ENCODE data around the gene LDLRAP1. TPM values are rescaled to one million over a fixed set of nuclear protein-coding genes. Genes with fewer than 3 reads are reported as not detected.

The LDLRAP1 gene
- total RNA-seq, 1 donor = 18.5 TPM

DNA sequence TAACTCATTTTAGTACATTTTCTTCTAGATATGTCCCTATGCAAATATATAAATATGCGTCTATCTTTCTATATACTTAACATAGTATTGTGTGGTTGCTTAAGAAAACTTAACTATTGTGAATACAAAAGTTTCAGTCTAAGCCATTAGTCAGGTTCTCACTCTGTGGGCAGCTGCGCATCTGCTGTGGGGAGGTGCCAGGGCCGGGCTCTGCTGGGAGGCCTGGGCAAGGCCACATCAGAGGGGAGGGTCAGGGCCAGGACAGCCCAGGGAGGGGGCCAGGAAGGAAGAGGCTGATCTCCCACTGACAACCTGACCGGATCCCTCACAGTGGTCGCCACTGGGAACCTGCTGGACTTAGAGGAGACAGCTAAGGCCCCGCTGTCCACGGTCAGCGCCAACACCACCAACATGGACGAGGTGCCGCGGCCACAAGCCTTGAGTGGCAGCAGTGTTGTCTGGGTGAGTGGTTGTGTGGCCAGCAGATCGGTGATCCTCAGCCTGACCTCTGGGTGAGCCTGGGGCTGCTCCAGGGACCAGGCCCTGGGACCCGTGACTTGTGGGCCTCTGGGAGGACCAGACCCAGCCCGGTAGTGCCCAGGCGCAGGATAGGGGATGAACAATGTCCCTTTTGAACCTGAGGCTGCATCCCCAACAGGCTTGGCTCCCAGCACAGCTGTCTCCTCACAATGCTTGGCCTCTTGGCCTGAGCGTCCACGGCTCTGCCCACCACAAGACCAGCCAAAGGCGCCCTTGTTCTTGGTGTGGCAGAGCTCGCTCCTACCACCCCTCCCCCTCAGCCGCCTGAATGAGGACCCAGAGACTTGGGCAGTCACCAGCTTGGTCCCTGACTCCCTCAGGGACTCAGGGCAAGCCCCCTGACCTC, 20.2 kb downstream of the LDLRAP1 start:
- no peak overlapping the region for H3K4me3 ChIP-seq (ENCODE audit: insufficient read depth, low read length)
- H3K9me3 ChIP-seq (ENCODE audit: low read depth, low read length) = no peaks in the 10 kb centered on the region
- H3K36me3 ChIP-seq (ENCODE audit: insufficient read depth, low read length) = peaks cover 29% of the 10 kb centered on the region
- H3K27ac ChIP-seq (ENCODE audit: low read depth, low read length) = no peak overlapping the region
- H3K27me3 ChIP-seq (ENCODE audit: insufficient read depth, low read length) = no peaks in the 10 kb centered on the region
- TF ChIP-seq CTCF (IDR thresholded peaks at IDR 0.05; ENCODE audit: extremely low read depth, low read depth, low read length) = no peak
- peaks cover 6% of the 10 kb centered on the region for H4K20me1 ChIP-seq (ENCODE audit: insufficient read depth, low read length)
- no peak overlapping the region for H3K4me2 ChIP-seq (ENCODE audit: insufficient read depth, low read length)
- H2AFZ ChIP-seq (ENCODE audit: low read length) = no peak overlapping the region
- peaks cover 14% of the 10 kb centered on the region for H3K4me1 ChIP-seq (ENCODE audit: insufficient read depth, low read length)
- H3K79me2 ChIP-seq (ENCODE audit: insufficient read depth, low read length) = no peaks in the 10 kb centered on the region
- peak; percentile 47 for DNase-seq (ENCODE audit: insufficient read length, low spot score, missing footprints)

GRCh38 chr1:25564777-25565574, 21.6 kb downstream of the LDLRAP1 start:
- TF ChIP-seq CTCF (IDR thresholded peaks at IDR 0.05; ENCODE audit: extremely low read depth, low read depth, low read length) = no peak
- Histone ChIP-seq H3K4me3 (ENCODE audit: insufficient read depth, low read length) (no peak overlapping the region), H3K79me2 (ENCODE audit: insufficient read depth, low read length) (no peaks in the 10 kb centered on the region), H3K4me2 (ENCODE audit: insufficient read depth, low read length) (no peak overlapping the region), H3K36me3 (ENCODE audit: insufficient read depth, low read length) (peaks cover 20% of the 10 kb centered on the region), H4K20me1 (ENCODE audit: insufficient read depth, low read length) (peaks cover 3% of the 10 kb centered on the region), H3K27ac (ENCODE audit: low read depth, low read length) (no peak overlapping the region), H3K9me3 (ENCODE audit: low read depth, low read length) (no peaks in the 10 kb centered on the region), H2AFZ (ENCODE audit: low read length) (no peak overlapping the region), H3K4me1 (ENCODE audit: insufficient read depth, low read length) (peaks cover 28% of the 10 kb centered on the region), H3K27me3 (ENCODE audit: insufficient read depth, low read length) (no peaks in the 10 kb centered on the region)
- peak; percentile 65 for DNase-seq (ENCODE audit: insufficient read length, low spot score, missing footprints)

GRCh38 chr1:25565626-25566025, 22.2 kb downstream of the LDLRAP1 start:
- Histone ChIP-seq H3K79me2 (ENCODE audit: insufficient read depth, low read length) (no peaks in the 10 kb centered on the region), H3K36me3 (ENCODE audit: insufficient read depth, low read length) (peaks cover 19% of the 10 kb centered on the region), H3K4me1 (ENCODE audit: insufficient read depth, low read length) (peaks cover 30% of the 10 kb centered on the region), H3K9me3 (ENCODE audit: low read depth, low read length) (no peaks in the 10 kb centered on the region), H2AFZ (ENCODE audit: low read length) (no peak overlapping the region), H4K20me1 (ENCODE audit: insufficient read depth, low read length) (peaks cover 3% of the 10 kb centered on the region), H3K27ac (ENCODE audit: low read depth, low read length) (no peak overlapping the region), H3K4me2 (ENCODE audit: insufficient read depth, low read length) (no peak overlapping the region), H3K27me3 (ENCODE audit: insufficient read depth, low read length) (no peaks in the 10 kb centered on the region), H3K4me3 (ENCODE audit: insufficient read depth, low read length) (no peak overlapping the region)
- no peak for TF ChIP-seq CTCF (IDR thresholded peaks at IDR 0.05; ENCODE audit: extremely low read depth, low read depth, low read length)
- peak; percentile 67 for DNase-seq (ENCODE audit: insufficient read length, low spot score, missing footprints)
